NCI-H1092 (cell line): Measurements from ENCODE around the gene TANC1.

Source experiments
- DNase-seq: peaks from one replicate; lab custom pipeline; 2025; lab: John Stamatoyannopoulos, UW

TANC1 gene

DNA sequence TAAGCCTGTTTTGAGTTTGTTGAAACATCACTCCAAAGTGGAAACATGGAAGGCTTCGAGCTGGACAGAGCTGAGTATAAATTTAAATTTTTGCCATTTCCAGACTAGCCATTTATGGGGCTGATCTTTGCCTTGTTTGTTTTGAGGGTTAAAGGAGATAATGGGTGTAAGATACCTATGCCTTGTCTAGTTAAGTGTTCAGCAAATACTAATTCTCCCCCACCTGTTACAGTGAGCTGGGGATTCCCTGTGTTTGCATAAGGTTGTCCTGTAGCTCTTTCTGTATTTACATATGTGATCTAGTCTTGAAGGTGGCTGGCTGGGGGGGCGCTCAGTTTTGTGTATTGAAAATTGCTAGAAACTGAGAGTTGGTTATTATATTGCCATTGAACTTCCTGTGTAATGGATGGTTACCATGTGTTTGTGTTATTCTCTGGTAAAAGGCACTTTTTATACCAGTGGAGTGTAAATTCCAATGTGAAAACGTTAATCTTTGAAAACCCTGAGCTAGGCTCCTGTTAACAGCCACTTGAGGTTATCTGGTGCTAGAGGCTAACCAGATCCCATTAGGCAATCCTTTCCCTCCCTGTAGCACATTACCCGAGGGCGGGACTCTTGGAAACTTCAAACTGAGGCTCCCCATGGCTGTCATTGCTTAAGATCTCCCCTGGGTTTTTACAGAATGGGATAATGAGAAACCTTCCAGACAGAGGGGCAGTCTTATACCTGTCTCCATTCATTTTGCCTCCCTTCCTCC is 26.7 kb downstream of the TANC1 start:
- no peak for DNase-seq

DNA sequence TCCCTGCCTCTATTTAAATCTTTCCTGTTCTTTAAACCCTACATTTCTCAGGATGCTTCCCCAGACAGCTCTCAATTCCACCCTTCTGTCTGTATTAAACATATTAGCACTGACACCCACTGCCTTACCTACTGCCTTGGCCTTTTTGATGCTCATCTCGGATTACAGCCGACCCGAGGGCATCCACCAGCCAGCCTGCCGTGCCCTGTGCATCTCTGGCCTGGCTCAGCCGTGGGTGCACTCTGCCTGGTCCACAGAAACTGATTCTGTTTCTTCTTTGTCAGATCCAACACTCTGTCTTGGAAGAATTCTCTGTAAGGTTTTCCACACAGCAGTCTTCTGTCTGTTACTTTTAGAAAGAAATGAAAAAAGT is 27.2 kb downstream of the TANC1 start:
- no peak for DNase-seq

DNA sequence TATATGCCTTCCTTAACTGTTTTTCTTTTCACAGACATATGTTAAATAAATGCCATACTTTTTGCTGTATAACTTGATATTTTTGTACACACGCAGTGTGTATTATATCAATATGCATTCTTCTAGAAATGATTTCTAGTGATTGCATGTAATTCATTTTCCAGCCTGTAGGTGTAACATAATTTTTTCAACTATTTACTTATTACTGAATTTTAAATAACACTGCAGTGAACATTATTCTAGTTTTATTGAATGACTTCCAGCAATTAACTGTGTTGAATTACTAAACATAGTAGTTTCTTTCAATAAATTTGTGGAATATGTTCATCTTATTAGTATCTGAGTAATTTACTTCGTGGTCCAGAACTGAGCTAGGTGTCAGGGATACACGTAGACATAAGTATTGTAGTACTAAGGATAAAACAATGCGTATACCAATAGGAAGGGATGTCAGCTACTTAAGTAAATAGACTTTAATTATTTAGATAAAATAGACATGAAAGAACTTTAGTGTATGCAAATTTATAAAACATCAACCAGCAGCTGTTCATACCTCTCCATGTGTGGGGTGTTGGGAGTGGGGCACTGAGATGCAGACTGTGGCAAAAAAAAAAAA is 28.0 kb downstream of the TANC1 start:
- DNase-seq = no peak

DNA sequence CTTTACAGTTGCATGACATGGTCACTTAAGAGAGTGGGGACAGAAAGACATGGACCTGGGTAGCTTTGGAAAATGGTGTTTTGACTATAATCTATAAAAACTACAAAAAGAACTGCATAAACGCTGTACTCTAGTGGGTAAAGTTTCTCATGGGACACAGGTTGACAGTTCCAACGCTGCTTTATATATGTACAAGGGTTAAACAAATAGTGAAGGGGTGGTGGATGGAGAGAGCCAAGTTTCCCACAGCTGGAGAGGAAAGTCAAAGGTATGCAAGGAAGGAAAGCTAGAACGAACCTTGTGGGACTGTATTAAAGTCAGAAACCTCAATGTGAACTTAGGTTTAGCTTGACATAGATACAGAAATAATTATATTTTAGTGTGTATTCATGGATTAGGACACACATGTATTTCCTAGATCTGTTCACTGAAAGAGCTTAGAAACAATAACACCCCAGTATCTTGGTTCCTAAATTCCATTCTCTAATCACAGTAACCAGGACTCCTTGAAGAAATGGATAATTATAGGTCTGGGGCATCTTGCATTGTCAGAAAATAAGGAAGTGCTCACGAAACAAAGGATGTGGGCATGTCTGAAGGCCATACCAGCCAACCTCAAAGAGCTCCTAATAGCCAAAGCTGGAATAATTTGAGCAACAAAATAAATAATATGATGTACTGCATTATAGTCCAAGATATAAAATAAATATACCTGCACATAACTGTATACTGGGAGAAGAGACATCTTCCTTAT is 28.8 kb downstream of the TANC1 start:
- no peak for DNase-seq

DNA sequence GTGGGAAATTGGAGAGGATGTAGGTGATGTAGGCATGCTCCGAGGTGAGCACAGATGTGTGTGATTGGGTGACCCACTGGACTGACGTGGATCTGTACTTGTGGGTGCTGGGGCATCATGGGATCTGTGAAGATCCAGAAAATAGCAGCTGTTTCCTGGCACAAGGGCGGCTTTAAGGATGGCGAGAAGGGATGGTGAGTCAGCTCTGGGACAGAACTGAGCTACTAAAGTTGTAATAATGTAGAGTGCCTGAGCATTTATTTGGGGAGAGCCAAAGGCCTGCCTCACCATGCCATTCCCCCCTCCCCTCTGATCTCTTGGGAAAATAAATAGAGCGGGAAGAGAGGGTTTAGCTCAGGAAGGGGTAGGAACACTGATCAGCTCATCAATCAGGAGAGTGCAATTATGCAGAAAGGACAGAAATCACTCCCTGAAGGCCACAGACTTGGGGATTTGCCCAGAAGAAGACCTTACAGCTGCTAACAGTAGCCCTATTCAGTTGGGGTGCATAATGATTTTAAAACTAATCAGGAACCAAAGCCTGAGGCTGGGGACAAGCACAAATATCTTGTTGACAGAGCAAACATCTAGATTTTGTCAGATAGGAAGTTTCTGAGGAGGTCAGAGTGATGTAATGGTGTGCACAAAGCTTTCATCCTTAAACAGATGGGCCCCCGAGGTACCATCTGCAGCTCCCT is 30.3 kb downstream of the TANC1 start:
- DNase-seq = no peak

DNA sequence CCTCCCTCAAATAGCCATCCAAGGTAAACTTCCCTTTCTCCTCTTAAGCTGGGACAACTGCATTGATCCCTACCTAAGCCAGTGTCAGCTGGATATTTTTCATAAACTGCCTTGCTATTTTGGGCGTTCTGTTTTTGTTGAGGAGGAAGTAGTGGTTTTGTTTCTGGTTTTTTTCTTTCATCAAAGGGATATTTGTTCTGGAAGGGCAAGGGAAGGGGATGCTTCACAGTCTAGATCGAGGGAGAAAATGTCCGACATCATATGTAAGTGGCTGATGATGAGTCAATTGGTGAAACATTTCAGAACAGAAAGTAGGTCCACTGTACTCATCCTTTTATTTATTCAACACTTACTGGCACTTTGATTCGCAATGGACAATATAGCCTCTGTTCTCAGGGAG is 31.0 kb downstream of the TANC1 start:
- DNase-seq = no peak

DNA sequence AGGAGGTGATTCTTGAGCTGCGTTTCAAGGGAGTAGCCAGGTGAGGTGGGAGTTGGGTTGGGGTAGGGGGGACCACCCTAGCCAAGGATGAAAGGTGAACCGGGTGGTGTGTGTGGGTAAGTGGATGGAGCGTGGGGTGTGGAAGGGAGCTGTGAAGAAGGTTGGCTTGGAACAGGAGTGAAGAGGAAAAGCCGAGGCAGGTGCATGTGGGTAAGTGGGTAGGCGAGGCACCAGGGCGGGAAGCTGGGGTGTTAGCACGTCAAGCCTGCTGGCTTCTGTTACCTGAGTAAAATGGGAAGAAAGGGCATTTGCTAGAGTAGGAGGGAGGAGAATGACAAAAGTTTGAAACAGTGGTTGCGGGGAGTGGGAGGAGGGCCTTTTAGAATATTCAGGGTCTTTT is 31.6 kb downstream of the TANC1 start:
- no peak for DNase-seq

DNA sequence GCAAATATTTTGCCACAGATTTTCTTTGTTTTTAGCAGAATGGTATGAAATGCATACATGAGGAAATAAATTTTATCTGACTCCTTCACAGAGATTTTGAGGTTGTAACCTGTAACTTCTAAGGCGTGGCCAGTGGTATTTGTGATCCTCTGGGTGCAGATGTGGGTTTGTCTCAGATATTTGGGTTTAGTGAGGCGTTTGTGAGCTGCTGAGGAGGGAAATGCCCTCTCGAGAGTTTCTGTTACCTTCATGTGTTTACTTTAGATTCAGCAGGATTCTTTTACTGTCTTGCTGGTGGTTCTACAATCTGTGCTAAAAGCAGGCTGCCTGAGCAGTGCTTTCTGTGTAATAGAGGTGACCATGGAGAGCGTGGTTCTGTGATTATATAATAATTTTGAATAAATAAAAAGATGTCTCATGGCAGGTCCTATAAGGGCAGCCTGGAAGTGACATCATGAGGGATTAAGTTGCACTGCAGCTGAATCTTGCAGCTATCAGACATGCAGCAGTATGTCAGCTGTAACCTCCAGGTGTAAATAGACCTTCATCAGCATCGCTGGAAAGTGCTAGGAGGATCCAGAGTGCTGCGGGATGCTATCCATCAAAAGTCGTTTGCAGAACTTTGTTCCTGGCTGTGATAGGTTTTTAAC is 34.1 kb downstream of the TANC1 start:
- DNase-seq = no peak

DNA sequence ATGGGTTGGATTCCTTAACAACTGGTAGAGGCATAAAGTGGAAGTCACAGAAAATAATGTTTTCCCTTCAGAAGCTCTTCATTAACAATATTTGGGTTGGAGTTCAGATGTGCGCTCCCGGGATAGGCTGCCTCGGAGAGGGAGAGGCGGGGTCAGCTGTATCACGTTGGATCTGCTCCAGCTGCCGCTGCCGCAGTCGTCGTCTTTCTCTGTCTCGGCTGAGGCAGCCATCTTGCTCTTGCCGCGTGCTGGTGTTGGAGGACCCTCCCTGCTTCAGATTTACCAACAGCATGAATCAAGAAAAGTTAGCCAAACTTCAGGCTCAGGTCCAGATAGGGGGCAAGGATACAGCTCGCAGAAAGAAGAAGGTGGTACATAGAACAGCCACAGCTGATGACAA is 35.1 kb downstream of the TANC1 start:
- no peak for DNase-seq

DNA sequence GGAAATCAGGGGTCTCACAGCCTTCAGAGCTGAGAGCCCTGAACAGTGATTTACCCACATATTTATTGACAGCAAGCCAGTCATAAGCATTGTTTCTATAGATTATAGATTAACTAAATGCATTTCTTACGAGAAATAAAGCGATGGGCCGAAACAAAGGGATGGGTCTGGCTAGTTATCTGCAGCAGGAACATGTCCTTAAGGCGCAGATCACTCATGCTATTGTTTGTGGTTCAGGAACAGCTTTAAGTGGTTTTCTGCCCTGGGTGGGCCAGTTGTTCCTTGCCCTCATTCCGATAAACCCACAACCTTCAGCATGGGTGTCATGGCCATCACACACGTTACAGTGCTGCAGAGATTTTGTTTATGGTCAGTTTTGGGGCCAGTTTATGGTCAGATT is 36.4 kb downstream of the TANC1 start:
- no peak for DNase-seq

DNA sequence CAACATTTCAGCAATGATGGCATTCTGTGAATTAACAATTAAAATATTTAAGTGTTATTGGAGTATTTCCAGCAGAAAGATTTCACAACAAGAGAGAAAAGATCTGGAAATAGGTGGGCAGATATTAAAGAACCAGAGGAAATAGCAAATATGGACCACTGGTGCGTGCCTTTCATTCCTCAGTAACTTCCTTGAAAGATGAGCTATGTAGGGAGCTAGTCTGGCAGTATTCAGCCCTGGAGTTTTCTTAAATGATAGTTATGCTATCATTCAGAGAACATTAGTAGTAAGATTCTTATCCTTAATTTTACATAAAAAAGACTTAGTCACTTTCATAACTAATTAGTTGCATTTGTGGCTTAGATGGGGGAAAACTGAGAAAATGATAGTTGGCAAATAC is 41.5 kb downstream of the TANC1 start:
- DNase-seq = no peak

DNA sequence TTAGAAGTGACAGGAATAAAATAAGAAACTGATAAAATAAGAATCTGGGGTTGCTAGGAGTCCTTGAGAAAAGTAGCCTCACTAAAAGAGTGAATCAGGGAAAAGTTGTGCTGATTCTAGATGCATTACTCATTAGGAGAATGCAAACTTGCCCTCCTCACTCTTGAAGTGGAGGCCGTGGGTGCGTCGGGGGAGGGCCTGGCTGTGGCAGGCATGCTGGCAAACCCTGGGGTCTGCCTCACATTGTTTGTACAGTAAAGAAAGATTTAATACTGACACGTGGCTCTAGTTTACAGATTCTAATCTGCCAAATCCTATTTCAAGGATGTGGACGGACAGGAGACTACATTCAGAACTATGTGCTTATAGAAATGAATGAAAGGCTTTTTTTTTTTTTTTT is 41.9 kb downstream of the TANC1 start:
- no peak for DNase-seq

DNA sequence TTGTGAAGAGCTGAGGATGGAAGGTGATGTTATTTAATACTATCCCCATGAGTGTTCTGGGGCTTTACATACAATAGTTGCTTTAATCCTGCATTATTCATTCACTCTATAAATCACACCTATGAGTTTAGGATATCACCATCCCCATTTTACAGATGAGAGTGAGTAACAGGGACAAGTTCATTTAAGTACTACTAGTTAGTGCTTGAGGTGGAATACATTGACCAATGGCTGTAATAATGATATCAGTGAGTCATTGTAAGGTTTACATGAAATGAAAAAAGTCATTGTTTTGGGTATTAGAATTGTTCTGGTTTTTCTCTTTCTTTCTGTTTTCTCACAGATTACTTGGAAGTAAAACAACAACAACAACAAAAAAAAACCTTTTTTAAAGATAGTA is 42.5 kb downstream of the TANC1 start:
- no peak for DNase-seq

DNA sequence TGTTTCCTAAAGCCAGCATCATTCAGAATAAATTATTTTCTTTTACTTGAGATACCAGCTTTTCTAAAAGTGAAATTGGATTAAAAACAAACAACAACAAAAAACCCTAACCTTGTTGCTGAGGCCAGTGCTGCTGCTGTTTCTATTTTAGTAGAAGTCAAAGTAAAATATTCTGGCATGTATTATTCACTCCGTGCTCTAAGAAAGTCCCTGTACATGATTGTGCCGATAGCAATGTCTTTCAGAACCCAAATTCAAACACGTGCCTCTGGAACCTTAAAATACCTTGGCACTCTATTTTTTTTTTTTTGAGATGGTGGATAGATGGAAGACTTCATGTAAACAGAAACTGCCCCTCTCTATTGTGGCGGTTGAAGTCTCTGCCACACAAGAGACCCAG is 43.7 kb downstream of the TANC1 start:
- DNase-seq = no peak

DNA sequence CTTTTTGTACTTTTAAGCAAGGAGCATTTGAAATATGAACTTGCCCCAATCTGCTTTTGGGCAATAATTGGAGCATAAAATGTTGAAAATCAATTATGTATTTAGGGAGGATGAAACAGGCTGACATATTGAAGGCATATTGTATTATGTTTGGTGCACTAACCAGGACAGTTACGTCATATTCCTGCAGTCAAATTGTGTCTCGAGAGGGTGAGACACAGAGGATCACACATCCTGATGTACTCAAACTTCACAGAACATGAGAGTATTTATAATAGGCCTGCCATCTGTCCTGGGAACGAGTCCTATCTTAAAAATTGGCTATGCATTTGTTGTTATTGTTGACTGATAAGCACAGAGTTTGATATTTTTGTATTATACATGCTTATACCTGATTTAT is 44.7 kb downstream of the TANC1 start:
- no peak for DNase-seq

DNA sequence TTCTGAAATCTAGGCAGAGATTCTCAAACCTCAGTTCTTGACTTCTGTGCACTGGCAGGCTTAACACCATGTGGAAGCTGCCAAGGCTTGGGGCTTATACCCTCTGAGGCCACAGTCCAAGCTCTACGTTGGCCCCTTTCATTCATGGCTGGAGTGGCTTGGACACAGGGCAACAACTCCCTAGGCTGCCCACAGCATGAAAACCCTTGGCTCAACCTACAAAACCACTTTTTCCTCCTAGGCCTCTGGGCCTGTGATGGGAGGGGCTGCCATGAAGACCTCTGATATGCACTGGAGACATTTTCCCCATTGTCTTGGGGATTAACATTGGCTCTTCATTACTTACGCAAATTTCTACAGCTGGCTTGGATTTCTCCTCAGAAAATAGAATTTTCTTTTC is 46.7 kb downstream of the TANC1 start:
- no peak for DNase-seq

DNA sequence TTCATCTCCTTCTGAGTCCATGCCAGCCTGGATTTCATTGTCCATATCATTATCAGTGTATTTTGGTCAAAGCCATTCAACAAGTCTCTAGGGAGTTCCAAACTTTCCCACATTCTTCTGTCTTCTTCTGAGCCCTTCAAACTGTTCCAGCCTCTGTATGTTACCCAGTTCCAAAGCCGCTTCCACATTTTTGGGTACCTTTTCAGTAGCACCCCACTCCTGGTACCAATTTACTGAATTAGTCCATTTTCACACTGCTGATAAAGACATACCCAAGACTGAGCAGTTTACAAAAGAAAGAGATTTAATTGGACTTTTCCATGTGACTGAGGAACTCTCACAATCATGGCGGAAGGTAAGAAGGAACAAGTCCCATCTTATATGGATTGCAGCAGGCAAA is 47.4 kb downstream of the TANC1 start:
- DNase-seq = no peak

DNA sequence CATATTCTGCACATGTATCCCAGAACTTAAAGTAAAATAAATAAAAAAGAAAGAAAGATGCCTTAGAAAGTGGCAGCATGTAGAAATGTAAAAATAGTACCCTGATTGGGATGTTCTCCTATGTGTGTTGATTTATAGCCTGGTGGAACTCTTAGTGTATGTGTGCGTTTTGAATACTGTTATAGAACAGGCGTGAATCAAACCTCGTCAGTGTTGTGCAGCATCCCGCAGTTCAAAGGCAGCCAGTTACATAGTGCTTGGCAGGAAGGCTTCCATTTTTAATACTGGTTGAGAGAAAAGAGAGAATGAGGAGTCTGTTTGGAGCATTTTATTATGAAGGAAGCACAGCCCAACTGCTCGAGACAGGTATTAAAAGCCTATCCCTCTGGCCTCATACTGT is 49.4 kb downstream of the TANC1 start:
- DNase-seq = no peak

DNA sequence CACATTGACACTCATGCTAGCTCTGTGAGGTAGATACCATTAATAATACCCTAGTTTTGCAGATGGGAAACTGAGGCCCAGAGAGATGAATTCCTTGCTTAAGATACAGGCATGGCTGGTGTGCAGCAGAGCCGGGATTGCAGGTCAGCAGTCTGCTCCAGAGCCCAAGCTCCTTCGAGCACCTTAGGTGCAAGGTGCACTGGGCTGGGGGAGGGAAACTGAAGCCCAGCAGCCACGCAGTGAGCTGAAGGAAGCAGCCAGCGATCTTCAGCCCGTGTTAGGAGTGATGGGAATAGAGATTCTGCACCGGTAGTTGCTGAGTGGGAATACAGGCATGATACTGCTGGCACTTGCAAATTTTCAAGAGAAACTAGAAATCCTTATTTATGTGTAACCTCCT is 50.6 kb downstream of the TANC1 start:
- no peak for DNase-seq

DNA sequence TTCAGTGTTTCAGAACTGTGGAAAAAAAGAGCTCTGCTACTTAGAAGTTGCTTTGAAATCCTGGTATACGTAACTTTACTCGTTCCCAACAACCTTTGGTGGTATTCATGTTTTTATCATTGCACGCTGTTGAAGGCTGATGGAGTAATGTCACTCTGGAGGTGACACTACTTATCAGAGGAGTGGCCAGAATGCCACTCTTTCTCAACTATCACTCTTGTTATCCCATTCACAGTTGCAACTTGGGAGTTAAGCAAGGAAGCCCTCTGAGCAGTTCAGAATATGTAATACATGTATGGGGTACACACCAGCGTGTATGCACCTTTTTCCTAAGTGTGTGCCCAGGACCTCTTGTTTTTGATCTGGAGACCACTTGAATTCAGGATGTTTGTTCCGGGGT is 53.6 kb downstream of the TANC1 start:
- DNase-seq = no peak

DNA sequence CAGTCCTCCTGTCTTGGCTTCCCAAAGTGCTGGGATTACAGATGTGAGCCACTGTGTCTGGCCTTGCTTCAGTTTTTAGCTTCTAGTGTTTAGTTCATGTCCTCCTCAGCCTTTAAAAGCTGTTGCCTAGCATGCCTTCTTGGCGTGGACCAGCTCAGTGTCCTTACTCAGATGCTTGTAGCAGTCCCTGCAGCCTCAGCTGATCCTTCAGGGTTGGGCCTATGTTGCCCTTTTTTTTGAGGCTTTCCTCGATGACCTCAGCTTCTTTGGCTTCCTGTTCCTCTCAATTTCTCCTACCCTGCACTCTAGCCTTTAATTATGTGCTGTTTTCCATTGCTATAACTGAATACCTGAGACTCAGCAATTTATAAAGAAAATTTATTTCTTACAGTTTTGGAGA is 57.7 kb downstream of the TANC1 start:
- no peak for DNase-seq

DNA sequence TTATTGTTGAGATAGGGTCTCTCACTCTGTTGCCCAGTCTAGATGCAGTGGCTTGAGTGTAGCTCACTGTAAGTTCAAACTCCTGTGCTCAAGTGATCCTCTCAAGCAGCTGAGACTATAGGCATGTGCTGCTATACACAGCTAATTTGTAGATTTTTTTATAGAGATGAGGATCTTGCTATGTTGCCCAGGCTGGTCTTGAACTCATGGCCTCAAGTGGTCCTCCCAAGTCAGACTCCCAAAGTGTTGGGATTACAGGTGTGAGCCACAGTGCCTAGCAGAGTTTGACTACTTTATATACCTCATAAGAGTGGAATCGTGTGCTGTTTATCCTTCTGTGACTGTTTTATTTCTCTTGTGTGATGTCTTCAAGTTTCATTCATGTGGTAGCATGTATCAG is 60.3 kb downstream of the TANC1 start:
- DNase-seq = no peak
